SJCRH30 (cell line): ENCODE measurements around the gene RPTOR. TPM values are rescaled to one million over a fixed set of nuclear protein-coding genes. Genes with fewer than 3 reads are reported as not detected.
A peak's percentile ranks its signal among the peaks of the same experiment; 100 is the strongest.
"Not testable (repeated sequence)": the region's sequence is repeated elsewhere in the genome, so short reads cannot be mapped to it uniquely, and the experiment has no call there.

Experiments used
- DNase-seq, 2 experiments: peaks; one replicate each; pipeline ENCODE4 v3.0.0-alpha.2; 2015 to 2020
- H3K27ac ChIP-seq: fragments of 250-450 bp; sonication (Bioruptor Pico); 2 replicates; pipeline ENCODE4 v1.5.1; 2020; ENCODE audit warnings: mild to moderate bottlenecking, moderate library complexity
- H3K27me3 ChIP-seq: fragments of 250-450 bp; sonication (Bioruptor Pico); 2 replicates; pipeline ENCODE4 v1.5.1; 2020; ENCODE audit warnings: mild to moderate bottlenecking, moderate library complexity
- H3K36me3 ChIP-seq: fragments of 250-450 bp; sonication (Bioruptor Pico); 2 replicates; pipeline ENCODE4 v1.5.1; 2020; ENCODE audit warnings: mild to moderate bottlenecking, moderate library complexity
- H3K4me1 ChIP-seq: fragments of 250-450 bp; sonication (Bioruptor Pico); 2 replicates; pipeline ENCODE4 v1.5.1; 2020; ENCODE audit warnings: mild to moderate bottlenecking, moderate library complexity
- H3K4me3 ChIP-seq: fragments of 250-450 bp; sonication (Bioruptor Pico); 2 replicates; pipeline ENCODE4 v1.5.1; 2020; ENCODE audit warnings: mild to moderate bottlenecking, moderate library complexity
- H3K9me3 ChIP-seq: fragments of 250-450 bp; sonication (Bioruptor Pico); replicated peaks from 2 replicates; pipeline ENCODE4 v1.5.1; 2020; ENCODE audit warnings: mild to moderate bottlenecking, moderate library complexity
- total RNA-seq: library from RNA; depleted of rRNA; stranded (reverse); fragments of >200 nt; shearing (Covaris generic); gene quantifications from 2 replicates; pipeline ENCODE4 v1.2.3, GENCODE V29; 2014

RPTOR gene
- total RNA-seq, 1 experiment from 2014 or later = 43.6 TPM

DNA sequence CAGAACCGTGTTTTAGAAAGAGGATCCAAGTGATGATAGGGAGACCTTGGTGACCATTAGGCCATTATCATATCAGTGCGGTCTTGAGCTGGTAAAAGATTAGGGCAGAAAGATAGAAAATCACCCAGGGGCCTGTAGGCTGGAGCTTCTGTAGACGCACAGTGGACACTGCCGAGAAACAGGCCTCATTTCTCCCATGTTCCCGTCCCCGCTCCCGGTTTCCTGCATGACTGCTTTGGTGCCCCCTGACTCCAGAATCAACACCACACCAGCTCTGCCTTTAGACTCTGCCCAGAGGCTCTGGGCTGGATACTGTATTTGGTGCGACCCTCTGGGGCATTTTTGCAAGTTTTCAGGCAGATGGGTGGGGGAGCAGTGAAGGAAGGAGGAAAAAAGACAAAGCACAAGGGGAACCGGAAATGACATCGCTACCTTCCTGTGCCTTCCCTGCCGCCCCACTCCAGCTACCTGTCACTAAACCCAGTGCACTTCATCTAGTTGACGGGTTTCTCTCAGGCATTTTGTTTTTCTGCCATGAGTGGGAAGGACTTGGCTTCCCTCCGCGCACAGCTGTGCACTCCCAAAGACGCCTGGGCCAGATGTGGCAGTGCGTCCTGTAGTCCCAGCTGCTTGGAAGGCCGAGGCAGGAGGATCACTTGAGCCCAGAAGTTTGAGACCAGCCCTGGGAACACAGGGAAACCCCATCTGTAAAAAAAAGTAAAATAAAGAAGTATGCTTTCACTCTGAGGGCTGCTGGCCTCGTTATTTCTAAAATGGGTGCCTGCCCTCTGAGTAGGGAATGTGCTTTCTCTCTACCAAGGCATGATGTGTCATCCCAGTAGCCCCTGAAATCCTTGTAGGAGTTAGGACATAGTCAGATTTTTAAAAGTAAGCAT, 214.1 kb downstream of the RPTOR start:
- H3K9me3 ChIP-seq = no peaks in the 10 kb centered on the region
- H3K27me3 ChIP-seq = no peaks in the 10 kb centered on the region
- no peak overlapping the region for H3K27ac ChIP-seq
- peaks cover 27% of the 10 kb centered on the region for H3K36me3 ChIP-seq
- H3K4me3 ChIP-seq = no peak overlapping the region
- peaks cover 23% of the 10 kb centered on the region for H3K4me1 ChIP-seq
- DNase-seq = no peak

- peaks cover 24% of the 10 kb centered on the region for H3K36me3 ChIP-seq
- H3K9me3 ChIP-seq = no peaks in the 10 kb centered on the region
Observed at GRCh38 chr17:80759377-80759673, 214.7 kb downstream of the RPTOR start.

DNA sequence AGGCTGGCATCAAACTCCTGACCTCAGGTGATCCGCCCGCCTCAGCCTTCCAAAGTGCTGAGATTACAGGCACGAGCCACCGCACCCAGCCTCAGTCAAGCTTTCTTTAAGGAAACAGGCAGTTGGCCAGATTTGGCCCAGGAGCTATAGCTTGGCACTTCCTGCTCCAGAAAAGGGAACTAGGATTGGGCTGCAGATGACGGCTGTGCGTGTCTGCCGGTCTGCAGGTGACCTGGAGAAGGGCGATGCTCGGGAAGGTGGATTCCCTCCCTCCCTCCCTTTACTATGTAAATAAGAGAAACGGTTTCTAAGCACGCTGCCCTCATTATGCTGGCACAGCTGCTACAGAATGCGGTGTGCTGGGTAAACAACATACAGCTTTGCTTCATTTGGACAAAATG, 215.9 kb downstream of the RPTOR start:
- Histone ChIP-seq H3K27me3 (no peaks in the 10 kb centered on the region), H3K4me3 (no peak overlapping the region), H3K36me3 (peaks cover 13% of the 10 kb centered on the region; the same call in 1 of the 2 replicates), H3K4me1 (peaks cover 29% of the 10 kb centered on the region), H3K27ac (no peak overlapping the region; the same call in 1 of the 2 replicates), H3K9me3 (no peaks in the 10 kb centered on the region)
- DNase-seq = no peak

More at GRCh38 chr17:80759377-80759673, 214.7 kb downstream of the RPTOR start:
- no peak for DNase-seq
- Histone ChIP-seq H3K27ac (no peak overlapping the region), H3K27me3 (no peaks in the 10 kb centered on the region), H3K4me3 (no peak overlapping the region), H3K4me1 (peaks cover 23% of the 10 kb centered on the region)

- Histone ChIP-seq H3K27ac (peak overlapping the region; percentile 38), H3K4me1 (peaks cover 29% of the 10 kb centered on the region), H3K4me3 (no peak overlapping the region), H3K36me3 (peaks cover 8% of the 10 kb centered on the region; the same call in 1 of the 2 replicates), H3K27me3 (no peaks in the 10 kb centered on the region), H3K9me3 (no peaks in the 10 kb centered on the region)
- peak; percentile 50 to 51 for DNase-seq
Observed at GRCh38 chr17:80761110-80761871, 216.7 kb downstream of the RPTOR start.

- DNase-seq = no peak
- Histone ChIP-seq H3K27me3 (no peaks in the 10 kb centered on the region), H3K4me3 (no peak overlapping the region), H3K36me3 (peaks cover 4% of the 10 kb centered on the region; the same call in 1 of the 2 replicates), H3K27ac (peak overlapping the region; percentile 38), H3K4me1 (peaks cover 29% of the 10 kb centered on the region), H3K9me3 (no peaks in the 10 kb centered on the region)
Observed at GRCh38 chr17:80762076-80762475, 217.4 kb downstream of the RPTOR start.

GRCh38 chr17:80763293-80763867, 218.7 kb downstream of the RPTOR start:
- H3K9me3 ChIP-seq = no peaks in the 10 kb centered on the region
- H3K27me3 ChIP-seq = no peaks in the 10 kb centered on the region
- no peak for DNase-seq
- peaks cover 29% of the 10 kb centered on the region for H3K4me1 ChIP-seq
- H3K4me3 ChIP-seq = no peak overlapping the region
- H3K27ac ChIP-seq = no peak overlapping the region
- no peaks in the 10 kb centered on the region for H3K36me3 ChIP-seq

DNA sequence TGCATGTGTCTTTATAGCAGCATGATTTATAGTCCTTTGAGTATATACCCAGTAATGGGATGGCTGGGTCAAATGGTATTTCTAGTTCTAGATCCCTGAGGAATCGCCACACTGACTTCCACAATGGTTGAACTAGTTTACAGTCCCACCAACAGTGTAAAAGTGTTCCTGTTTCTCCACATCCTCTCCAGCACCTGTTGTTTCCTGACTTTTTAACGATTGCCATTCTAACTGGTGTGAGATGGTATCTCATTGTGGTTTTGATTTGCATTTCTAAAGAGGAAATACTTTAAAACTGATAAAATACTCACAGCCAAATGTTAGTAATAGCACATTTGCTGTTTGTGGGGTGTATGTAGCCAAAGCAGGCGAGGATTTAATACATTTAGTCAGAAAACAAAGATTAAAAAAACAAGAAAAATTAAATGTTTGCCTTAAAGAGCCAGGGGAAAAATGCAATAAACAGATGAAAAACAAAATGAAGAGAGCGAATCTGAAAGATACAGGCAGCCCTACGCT, 220.0 kb downstream of the RPTOR start:
- not testable (repeated sequence) for H3K9me3 ChIP-seq, H3K27me3 ChIP-seq, H3K36me3 ChIP-seq, H3K4me3 ChIP-seq, DNase-seq
- Histone ChIP-seq H3K27ac (peak overlapping the region; percentile 8), H3K4me1 (peaks cover 29% of the 10 kb centered on the region)

- no peak for DNase-seq
- Histone ChIP-seq H3K4me3 (no peak overlapping the region), H3K36me3 (no peaks in the 10 kb centered on the region), H3K27me3 (no peaks in the 10 kb centered on the region), H3K27ac (peak overlapping the region; percentile 8), H3K4me1 (peaks cover 28% of the 10 kb centered on the region), H3K9me3 (no peaks in the 10 kb centered on the region)
Observed at GRCh38 chr17:80765241-80765961, 220.8 kb downstream of the RPTOR start.

GRCh38 chr17:80766290-80766855, 221.7 kb downstream of the RPTOR start:
- no peak for DNase-seq
- Histone ChIP-seq H3K9me3 (no peaks in the 10 kb centered on the region), H3K4me3 (no peak overlapping the region)

DNA sequence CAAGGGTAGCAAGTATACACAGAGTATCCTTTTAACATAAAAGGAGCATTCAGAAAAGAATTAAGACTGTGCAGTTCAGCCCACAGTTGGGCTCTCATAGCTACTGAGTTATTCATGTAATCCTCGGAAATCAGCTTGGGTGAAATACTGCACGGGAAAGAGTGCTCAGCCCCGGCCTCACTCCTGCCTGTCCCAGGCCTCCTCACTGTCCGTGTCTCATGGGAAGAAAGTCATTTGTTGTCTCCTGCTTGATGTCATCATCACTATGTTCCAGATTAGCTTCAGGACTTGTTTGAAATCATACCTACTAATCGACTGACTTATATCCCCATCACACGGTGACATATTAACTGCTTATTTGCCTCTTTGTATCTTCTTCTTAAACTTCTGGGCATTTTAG, 223.8 kb downstream of the RPTOR start:
- peaks cover 6% of the 10 kb centered on the region for H3K4me1 ChIP-seq
- no peak overlapping the region for H3K27ac ChIP-seq
- H3K27me3 ChIP-seq = no peaks in the 10 kb centered on the region

More at GRCh38 chr17:80766290-80766855, 221.7 kb downstream of the RPTOR start:
- Histone ChIP-seq H3K27me3 (no peaks in the 10 kb centered on the region), H3K27ac (no peak overlapping the region), H3K4me1 (peaks cover 18% of the 10 kb centered on the region), H3K36me3 (no peaks in the 10 kb centered on the region)

GRCh38 chr17:80768936-80769335, 224.3 kb downstream of the RPTOR start:
- DNase-seq = no peak
- Histone ChIP-seq H3K4me3 (no peak overlapping the region), H3K27ac (no peak overlapping the region)

More for the DNA sequence above, 223.8 kb downstream of the RPTOR start:
- Histone ChIP-seq H3K4me3 (no peak overlapping the region), H3K9me3 (no peaks in the 10 kb centered on the region), H3K36me3 (no peaks in the 10 kb centered on the region)
- no peak for DNase-seq

DNA sequence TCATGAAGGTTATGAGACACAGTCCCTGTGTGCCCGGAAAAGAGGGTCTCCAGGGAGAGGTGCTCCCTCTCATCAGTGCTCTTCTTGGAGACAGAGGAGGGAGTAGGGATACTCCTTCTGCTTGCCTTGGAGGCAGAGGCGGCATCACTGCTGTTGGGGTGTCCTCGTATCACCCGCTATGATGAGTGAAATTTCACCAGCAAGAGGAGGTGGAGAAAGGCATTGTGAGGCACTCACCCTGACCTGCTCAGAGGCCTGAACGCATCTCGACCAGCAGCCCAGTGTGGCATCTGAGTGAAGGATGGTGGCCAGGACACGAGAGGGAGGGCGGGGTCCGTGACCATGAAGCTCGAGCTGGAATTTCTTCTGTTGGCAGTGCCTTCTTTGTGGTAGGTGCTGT, 224.9 kb downstream of the RPTOR start:
- Histone ChIP-seq H3K4me3 (no peak overlapping the region), H3K27ac (no peak overlapping the region), H3K27me3 (no peaks in the 10 kb centered on the region), H3K4me1 (peaks cover 12% of the 10 kb centered on the region), H3K9me3 (no peaks in the 10 kb centered on the region), H3K36me3 (no peaks in the 10 kb centered on the region)
- no peak for DNase-seq

More at GRCh38 chr17:80768936-80769335, 224.3 kb downstream of the RPTOR start:
- no peaks in the 10 kb centered on the region for H3K9me3 ChIP-seq
- peaks cover 6% of the 10 kb centered on the region for H3K4me1 ChIP-seq
- no peaks in the 10 kb centered on the region for H3K27me3 ChIP-seq
- H3K36me3 ChIP-seq = no peaks in the 10 kb centered on the region

GRCh38 chr17:80769936-80770625, 225.4 kb downstream of the RPTOR start:
- no peaks in the 10 kb centered on the region for H3K27me3 ChIP-seq
- no peaks in the 10 kb centered on the region for H3K36me3 ChIP-seq
- H3K4me3 ChIP-seq = no peak overlapping the region
- H3K4me1 ChIP-seq = peaks cover 13% of the 10 kb centered on the region
- H3K9me3 ChIP-seq = no peaks in the 10 kb centered on the region
- DNase-seq = no peak
- no peak overlapping the region for H3K27ac ChIP-seq
